K562 (cell line): Measurements from ENCODE around the gene CMBL. TPM values are rescaled to one million over a fixed set of nuclear protein-coding genes. Genes with fewer than 3 reads are reported as not detected.

Experiments
- ATAC-seq: fragments of 200-7000 bp; cut with Tn5 transposase; 3 replicates; pipeline ENCODE4 v1.9.1; 2020; ENCODE audit warnings: moderate library complexity
- BruUV-seq: library from RNA; stranded (reverse); fragments of 400-500 nt; replicated peaks from 2 replicates; lab custom pipeline; 2021; lab: Mats Ljungman, UMichigan
- CTCF ChIA-PET: fragments of 300-600 bp; formaldehyde crosslinking; extraction: SDS; loops from one replicate; lab custom pipeline; 2021; ENCODE audit warnings: low intra/inter-chr PET ratio; lab: Yijun Ruan, JAX
- POLR2A ChIA-PET: fragments of 300-600, 350-650 bp; sonication (Branson Sonifier 250); formaldehyde crosslinking; extraction: SDS; loops from one replicate; lab custom pipeline; 2021; ENCODE audit warnings: antibody characterized with exemption, inconsistent platforms; lab: Yijun Ruan, JAX
- DNase-seq, 4 experiments: peaks; one replicate each; pipeline versions ENCODE4 v3.0.0 to v3.0.0-alpha.2; 2011 to 2018; ENCODE audit warnings: low spot score in 3 of 4, mixed read lengths in 3 of 4; ENCODE audit errors: extremely low read depth in 1 of 4
- FAIRE-seq: peaks from 2 replicates; lab custom pipeline; 2011; peaks lifted over from hg19 to GRCh38; lab: Jason Lieb, UNC
- H2AFZ ChIP-seq: 2 replicates; pipeline ENCODE4 v1.6.0; 2011; ENCODE audit warnings: low read depth, low read length, control low read depth, inconsistent platforms
- H3K27ac ChIP-seq: fragments of 200-600 bp; 3 replicates; pipeline ENCODE4 v1.8.0; 2011; ENCODE audit warnings: low read depth, mild to moderate bottlenecking, control low read depth, inconsistent platforms, low read length, moderate library complexity, mixed read lengths; ENCODE audit errors: extremely low read depth
- H3K27me3 ChIP-seq, 2 experiments: fragments of 300-600 bp in 1 of 2; 2 replicates in 1 of 2; 3 replicates in 1 of 2; pipeline versions ENCODE4 v1.6.0 to v1.8.0; 2011; ENCODE audit warnings: inconsistent platforms in 2 of 2, low read length in 2 of 2, mild to moderate bottlenecking in 1 of 2, mixed read lengths in 1 of 2, moderate library complexity in 1 of 2; ENCODE audit not compliant: control insufficient read depth in 2 of 2, insufficient read depth in 2 of 2
- H3K36me3 ChIP-seq: fragments of 300-600 bp; 3 replicates; pipeline ENCODE4 v1.8.0; 2011; ENCODE audit warnings: mild to moderate bottlenecking, low read length, inconsistent platforms; ENCODE audit not compliant: control insufficient read depth, insufficient read depth
- H3K4me1 ChIP-seq, 2 experiments: fragments of 200-600 bp in 1 of 2; replicated peaks in 1 of 2; 2 replicates in 1 of 2; 3 replicates in 1 of 2; pipeline versions ENCODE4 v1.5.1 to v1.8.0; 2011; ENCODE audit warnings: inconsistent platforms in 2 of 2, low read length in 2 of 2, mild to moderate bottlenecking in 1 of 2, mixed read lengths in 1 of 2, moderate library complexity in 1 of 2; ENCODE audit not compliant: control insufficient read depth in 2 of 2, insufficient read depth in 2 of 2
- H3K4me2 ChIP-seq: 2 replicates; pipeline ENCODE4 v1.6.1; 2011; ENCODE audit warnings: low read length, control low read depth, inconsistent platforms, mixed read lengths; ENCODE audit not compliant: insufficient read depth
- H3K4me3 ChIP-seq: fragments of 200-600 bp; sonication (generic), shearing (Covaris generic); 2 replicates; pipeline ENCODE4 v1.5.1; 2016; ENCODE audit warnings: control low read depth, inconsistent platforms
- H3K79me2 ChIP-seq: fragments of 200-600 bp; 3 replicates; pipeline ENCODE4 v1.8.0; 2011; ENCODE audit warnings: low read length, inconsistent platforms; ENCODE audit not compliant: control insufficient read depth, insufficient read depth
- H3K9ac ChIP-seq, 2 experiments: 2 replicates each; pipeline versions ENCODE4 v1.6.0 to v1.6.1; 2011; ENCODE audit warnings: low read depth in 2 of 2, low read length in 2 of 2, control low read depth in 1 of 2, inconsistent platforms in 1 of 2, mild to moderate bottlenecking in 1 of 2, mixed read lengths in 1 of 2; ENCODE audit not compliant: insufficient read depth in 1 of 2
- H3K9me1 ChIP-seq: one replicate; pipeline ENCODE4 v1.6.0; 2011; ENCODE audit warnings: inconsistent platforms, mild to moderate bottlenecking, low read length, moderate library complexity; ENCODE audit not compliant: control insufficient read depth, insufficient read depth
- H3K9me3 ChIP-seq: replicated peaks from 2 replicates; pipeline ENCODE4 v1.5.1; 2011; ENCODE audit warnings: low read depth, low read length, inconsistent platforms; ENCODE audit not compliant: control insufficient read depth, insufficient read depth
- H4K20me1 ChIP-seq: replicated peaks from 2 replicates; pipeline ENCODE4 v1.6.1; 2011; ENCODE audit warnings: low read length, inconsistent platforms, mixed read lengths; ENCODE audit not compliant: control insufficient read depth, insufficient read depth
- JUN ChIP-seq, 2 experiments: sonication (generic) in 1 of 2; formaldehyde crosslinking in 1 of 2; IDR thresholded peaks; 2 replicates each; pipeline versions ENCODE4 v1.6.1 to v1.8.0; 2012 to 2022; ENCODE audit warnings: borderline replicate concordance in 2 of 2, mild to moderate bottlenecking in 2 of 2, improper control_type of control experiment in 1 of 2, low read depth in 1 of 2, low read length in 1 of 2, missing genetic modification reagents in 1 of 2
- NFE2 ChIP-seq: IDR thresholded peaks from 2 replicates; pipeline ENCODE4 v1.6.1; 2014; ENCODE audit warnings: antibody characterized with exemption, low read depth
- POLR2A ChIP-seq: fragments of 450-650 bp; conservative IDR thresholded peaks from 2 replicates; pipeline ENCODE4 v1.6.1; 2016
- RBFOX2 ChIP-seq: fragments of 200-400 bp; formaldehyde crosslinking; IDR thresholded peaks from 2 replicates; pipeline ENCODE4 v1.6.1; 2017; ENCODE audit warnings: low read depth, mild to moderate bottlenecking, low read length, moderate library complexity
- WGBS: fragments of 100-300 bp; shearing (Covaris generic); methylation state at CpG from one replicate; pipeline ENCODE4 v1.1.6; 2016; ENCODE audit warnings: low coverage, mixed read lengths; ENCODE audit not compliant: insufficient coverage; ENCODE audit errors: missing lambda C conversion rate; 5-methylcytosine and 5-hydroxymethylcytosine counted together
- in situ Hi-C: fragments of 300-500 bp; cut with MboI; formaldehyde crosslinking; loops from 4 replicates; pipeline ENCODE4 v1.15.0; 2018; ENCODE audit warnings: inconsistent platforms, mixed read lengths
- intact Hi-C: fragments of 100-400 bp; cut with micrococcal nuclease; formaldehyde crosslinking; loops from 2 replicates; pipeline ENCODE4 v1.14.2; 2022
- polyA plus RNA-seq, 8 experiments: library from polyadenylated mRNA; depleted of rRNA in 4 of 8; stranded (reverse) in 5 of 8; unstranded in 3 of 8; fragments of >200 nt; fragmentation: Nextera tagmentation in 2 of 8; fragmentation: Illumina TruSeq in 1 of 8; extraction: Ambion mirVana in 2 of 8; extraction: Trizol in 1 of 8; gene quantifications; 2 replicates each; pipeline versions ENCODE4 v1.2.1 to v1.2.3, GENCODE V29; 2011 to 2014; ENCODE audit warnings: inconsistent platforms in 1 of 8, missing spikeins in 1 of 8
- total RNA-seq, 7 experiments: library from RNA; depleted of rRNA in 6 of 7; stranded (reverse); fragments of >200 nt in 6 of 7; fragmentation: Illumina TruSeq in 2 of 7; extraction: Trizol in 2 of 7; gene quantifications; 2 replicates each; pipeline versions ENCODE4 v1.2.1 to v1.2.3, GENCODE V29; 2011 to 2021; ENCODE audit warnings: low replicate concordance in 1 of 7
- TF ChIP-seq, protein P1 (sequence below): fragments of 450-650 bp; conservative IDR thresholded peaks from 2 replicates; pipeline ENCODE4 v1.6.1; 2016; ENCODE audit warnings: missing genetic modification characterization, low read depth, mild to moderate bottlenecking, control low read depth, missing compliant biosample characterization
- TF ChIP-seq, protein P2 (sequence below): IDR thresholded peaks from 2 replicates; pipeline ENCODE4 v1.6.1; 2011; ENCODE audit not compliant: insufficient read length; ENCODE audit errors: extremely low read depth
- TF ChIP-seq, protein P3 (sequence below): fragments of 450-650 bp; IDR thresholded peaks from 2 replicates; pipeline ENCODE4 v1.6.1; 2016; ENCODE audit warnings: mild to moderate bottlenecking
- TF ChIP-seq, protein P4 (sequence below): IDR thresholded peaks from 2 replicates; pipeline ENCODE4 v1.6.1; 2014; ENCODE audit warnings: antibody characterized with exemption

The CMBL gene
- total and polyA plus RNA-seq, 9 of the 15 experiments (the other 6 are each of a cell fraction or from before 2014, with no cell fraction given), result 22.6 to 192 (median 71.1) TPM

DNA sequence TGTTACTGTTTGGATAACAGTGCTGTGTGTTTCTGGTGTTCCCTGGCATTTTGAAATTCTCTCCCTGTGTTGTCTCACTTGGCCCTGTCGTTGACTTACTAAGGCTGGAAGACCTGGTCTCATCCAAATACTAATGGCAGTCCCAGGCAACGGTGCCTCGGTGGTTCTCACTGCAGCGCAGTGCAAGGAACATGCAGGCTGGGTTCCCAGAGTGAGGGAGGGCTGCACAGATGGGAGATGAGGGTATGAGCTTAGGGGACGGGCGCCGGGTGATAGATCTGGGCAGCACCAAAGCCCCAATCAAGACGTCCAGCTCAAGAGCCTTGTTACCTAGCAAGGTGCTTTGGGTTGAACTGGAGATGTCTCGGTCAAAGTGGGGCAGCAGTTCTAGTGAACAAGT lies 46.6 kb downstream of the CMBL start:
- intact Hi-C loops, result no loop called here
- Histone ChIP-seq H3K27me3 (no peaks in the 10 kb centered on the region), H3K9me3 (no peaks in the 10 kb centered on the region), H3K4me2 (no peak overlapping the region), H3K79me2 (peaks cover 34% of the 10 kb centered on the region), H3K9me1 (peaks cover 6% of the 10 kb centered on the region), H3K36me3 (peaks cover 100% of the 10 kb centered on the region), H2AFZ (no peak overlapping the region), H3K4me1 (peaks cover 0 to 6% of the 10 kb centered on the region in 2 experiments; a peak in 2 of 5 replicates), H3K9ac (no peak overlapping the region), H4K20me1 (peaks cover 26% of the 10 kb centered on the region), H3K27ac (no peak overlapping the region), H3K4me3 (no peak overlapping the region)
- FAIRE-seq (no peak), ATAC-seq (no peak), DNase-seq (no peak)
- in situ Hi-C loops, result no loop called here
- TF ChIP-seq JUN (IDR thresholded peaks at IDR 0.05; ENCODE audit: borderline replicate concordance, low read depth, low read length) (no peak), JUN (CRISPR knock-in tag; IDR thresholded peaks at IDR 0.05; ENCODE audit: borderline replicate concordance) (no peak), POLR2A (peak; percentile 32; the same call in 1 of the 2 replicates), RBFOX2 (peak; percentile 54)
- WGBS, result 85% methylated on average over 9 of the region's 9 CpGs
- no TSS peak for BruUV-seq
- ChIA-PET CTCF (no interaction called here), POLR2A (interaction anchor here (0.9 to 7.9 kb wide), 5 partner anchors 12 to 154 kb away, joined by 3 to 72 read pairs (median 5); partner anchors contain the start of genes ATPSCKMT and CCT5)

DNA sequence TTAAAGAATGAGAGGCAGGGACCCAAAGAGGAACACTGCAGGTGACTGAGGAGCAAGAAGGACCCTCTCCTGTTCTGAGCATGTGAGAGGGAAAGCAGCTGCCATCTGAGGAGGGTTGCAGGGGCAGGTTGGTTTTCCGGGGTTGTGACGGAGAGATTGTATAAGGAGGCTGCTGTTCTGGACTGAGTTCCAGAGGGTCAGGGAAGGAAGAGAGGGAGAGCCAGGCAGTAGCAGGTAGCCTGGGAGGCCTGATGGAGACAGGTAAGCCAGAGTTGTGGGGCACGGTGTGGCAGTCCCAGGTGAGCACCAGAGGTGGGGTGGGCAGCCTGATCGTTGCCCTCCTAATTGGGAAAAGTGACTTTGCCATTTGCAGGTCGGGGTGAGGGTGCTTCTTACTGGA lies 47.8 kb downstream of the CMBL start:
- intact Hi-C loops, result no loop called here
- ATAC-seq (no peak), FAIRE-seq (no peak), DNase-seq (no peak)
- Histone ChIP-seq H3K9me1 (peaks cover 6% of the 10 kb centered on the region), H3K9me3 (no peaks in the 10 kb centered on the region), H4K20me1 (peaks cover 26% of the 10 kb centered on the region), H3K27ac (no peak overlapping the region), H2AFZ (no peak overlapping the region), H3K4me2 (no peak overlapping the region), H3K27me3 (no peaks in the 10 kb centered on the region), H3K4me3 (no peak overlapping the region), H3K79me2 (peaks cover 46% of the 10 kb centered on the region), H3K4me1 (peaks cover 0 to 6% of the 10 kb centered on the region in 2 experiments; a peak in 2 of 5 replicates), H3K9ac (peak overlapping the region in 1 of 2 experiments; percentile 35; a peak in 1 of 4 replicates), H3K36me3 (peaks cover 100% of the 10 kb centered on the region)
- POLR2A ChIA-PET, result interaction anchor here (2.0 to 7.9 kb wide), 3 partner anchors 9 to 16 kb away, joined by 6 to 72 read pairs (median 9); partner anchors contain the start of genes ATPSCKMT and CCT5
- CTCF ChIA-PET, result no interaction called here
- in situ Hi-C loops, result no loop called here
- BruUV-seq, result no TSS peak
- 87% methylated on average over 5 of the region's 5 CpGs for WGBS
- TF ChIP-seq RBFOX2, result peak; percentile 56
- TF ChIP-seq, protein P1, sequence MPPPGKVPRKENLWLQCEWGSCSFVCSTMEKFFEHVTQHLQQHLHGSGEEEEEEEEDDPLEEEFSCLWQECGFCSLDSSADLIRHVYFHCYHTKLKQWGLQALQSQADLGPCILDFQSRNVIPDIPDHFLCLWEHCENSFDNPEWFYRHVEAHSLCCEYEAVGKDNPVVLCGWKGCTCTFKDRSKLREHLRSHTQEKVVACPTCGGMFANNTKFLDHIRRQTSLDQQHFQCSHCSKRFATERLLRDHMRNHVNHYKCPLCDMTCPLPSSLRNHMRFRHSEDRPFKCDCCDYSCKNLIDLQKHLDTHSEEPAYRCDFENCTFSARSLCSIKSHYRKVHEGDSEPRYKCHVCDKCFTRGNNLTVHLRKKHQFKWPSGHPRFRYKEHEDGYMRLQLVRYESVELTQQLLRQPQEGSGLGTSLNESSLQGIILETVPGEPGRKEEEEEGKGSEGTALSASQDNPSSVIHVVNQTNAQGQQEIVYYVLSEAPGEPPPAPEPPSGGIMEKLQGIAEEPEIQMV, result no peak
- no peak for TF ChIP-seq NFE2
- TF ChIP-seq, protein P2, sequence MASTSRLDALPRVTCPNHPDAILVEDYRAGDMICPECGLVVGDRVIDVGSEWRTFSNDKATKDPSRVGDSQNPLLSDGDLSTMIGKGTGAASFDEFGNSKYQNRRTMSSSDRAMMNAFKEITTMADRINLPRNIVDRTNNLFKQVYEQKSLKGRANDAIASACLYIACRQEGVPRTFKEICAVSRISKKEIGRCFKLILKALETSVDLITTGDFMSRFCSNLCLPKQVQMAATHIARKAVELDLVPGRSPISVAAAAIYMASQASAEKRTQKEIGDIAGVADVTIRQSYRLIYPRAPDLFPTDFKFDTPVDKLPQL, result no peak
- TF ChIP-seq, protein P3, sequence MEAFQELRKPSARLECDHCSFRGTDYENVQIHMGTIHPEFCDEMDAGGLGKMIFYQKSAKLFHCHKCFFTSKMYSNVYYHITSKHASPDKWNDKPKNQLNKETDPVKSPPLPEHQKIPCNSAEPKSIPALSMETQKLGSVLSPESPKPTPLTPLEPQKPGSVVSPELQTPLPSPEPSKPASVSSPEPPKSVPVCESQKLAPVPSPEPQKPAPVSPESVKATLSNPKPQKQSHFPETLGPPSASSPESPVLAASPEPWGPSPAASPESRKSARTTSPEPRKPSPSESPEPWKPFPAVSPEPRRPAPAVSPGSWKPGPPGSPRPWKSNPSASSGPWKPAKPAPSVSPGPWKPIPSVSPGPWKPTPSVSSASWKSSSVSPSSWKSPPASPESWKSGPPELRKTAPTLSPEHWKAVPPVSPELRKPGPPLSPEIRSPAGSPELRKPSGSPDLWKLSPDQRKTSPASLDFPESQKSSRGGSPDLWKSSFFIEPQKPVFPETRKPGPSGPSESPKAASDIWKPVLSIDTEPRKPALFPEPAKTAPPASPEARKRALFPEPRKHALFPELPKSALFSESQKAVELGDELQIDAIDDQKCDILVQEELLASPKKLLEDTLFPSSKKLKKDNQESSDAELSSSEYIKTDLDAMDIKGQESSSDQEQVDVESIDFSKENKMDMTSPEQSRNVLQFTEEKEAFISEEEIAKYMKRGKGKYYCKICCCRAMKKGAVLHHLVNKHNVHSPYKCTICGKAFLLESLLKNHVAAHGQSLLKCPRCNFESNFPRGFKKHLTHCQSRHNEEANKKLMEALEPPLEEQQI, result no peak
- TF ChIP-seq, protein P4, sequence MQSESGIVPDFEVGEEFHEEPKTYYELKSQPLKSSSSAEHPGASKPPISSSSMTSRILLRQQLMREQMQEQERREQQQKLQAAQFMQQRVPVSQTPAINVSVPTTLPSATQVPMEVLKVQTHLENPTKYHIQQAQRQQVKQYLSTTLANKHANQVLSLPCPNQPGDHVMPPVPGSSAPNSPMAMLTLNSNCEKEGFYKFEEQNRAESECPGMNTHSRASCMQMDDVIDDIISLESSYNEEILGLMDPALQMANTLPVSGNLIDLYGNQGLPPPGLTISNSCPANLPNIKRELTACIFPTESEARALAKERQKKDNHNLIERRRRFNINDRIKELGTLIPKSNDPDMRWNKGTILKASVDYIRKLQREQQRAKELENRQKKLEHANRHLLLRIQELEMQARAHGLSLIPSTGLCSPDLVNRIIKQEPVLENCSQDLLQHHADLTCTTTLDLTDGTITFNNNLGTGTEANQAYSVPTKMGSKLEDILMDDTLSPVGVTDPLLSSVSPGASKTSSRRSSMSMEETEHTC, result no peak
